A673 (cell line): ENCODE results near the gene GPSM1. TPM values are rescaled to one million over a fixed set of nuclear protein-coding genes. Genes with fewer than 3 reads are reported as not detected.

ENCODE experiments used
- BruUV-seq: library from RNA; stranded (reverse); fragments of 400-500 nt; replicated peaks from 2 replicates; lab custom pipeline; 2021; lab: Mats Ljungman, UMichigan
- CTCF ChIA-PET: fragments of 300-600 bp; sonication (Branson Sonifier 250); formaldehyde crosslinking; loops from one replicate; lab custom pipeline; 2022; ENCODE audit warnings: antibody characterized with exemption; lab: Charles Lee
- POLR2A ChIA-PET: fragments of 300-600 bp; sonication (Branson Sonifier 250); formaldehyde crosslinking; loops from one replicate; lab custom pipeline; 2022; ENCODE audit warnings: antibody characterized with exemption; ENCODE audit not compliant: low non-redundant PET; lab: Charles Lee
- DNase-seq: peaks from one replicate; pipeline ENCODE4 v3.0.0-alpha.2; 2015; ENCODE audit warnings: low spot score
- H3K27ac ChIP-seq: fragments of 200-600 bp; sonication (generic); 2 replicates; pipeline ENCODE4 v1.5.1; 2016; ENCODE audit warnings: mixed run types, low read depth, mild to moderate bottlenecking, mixed read lengths, antibody characterized with exemption, low read length; ENCODE audit not compliant: poor library complexity, severe bottlenecking
- H3K27me3 ChIP-seq: fragments of 200-600 bp; sonication (generic); replicated peaks from 2 replicates; pipeline ENCODE4 v1.6.1; 2017; ENCODE audit warnings: mixed run types, low read depth, mild to moderate bottlenecking, mixed read lengths, antibody characterized with exemption, low read length; ENCODE audit not compliant: insufficient read depth, poor library complexity
- H3K36me3 ChIP-seq: fragments of 200-600 bp; sonication (generic); 2 replicates; pipeline ENCODE4 v1.6.1; 2016; ENCODE audit warnings: mixed run types, mild to moderate bottlenecking, mixed read lengths, antibody characterized with exemption, low read length; ENCODE audit not compliant: insufficient read depth, poor library complexity, severe bottlenecking
- H3K4me1 ChIP-seq: fragments of 200-600 bp; sonication (generic); 2 replicates; pipeline ENCODE4 v1.6.1; 2017; ENCODE audit warnings: mixed run types, mild to moderate bottlenecking, mixed read lengths, antibody characterized with exemption, low read length; ENCODE audit not compliant: insufficient read depth, poor library complexity, severe bottlenecking
- H3K4me3 ChIP-seq: fragments of 200-600 bp; sonication (generic); 2 replicates; pipeline ENCODE4 v1.5.1; 2016; ENCODE audit warnings: low read depth, mixed run types, mild to moderate bottlenecking, mixed read lengths, low read length; ENCODE audit not compliant: poor library complexity, severe bottlenecking
- H3K9me3 ChIP-seq: fragments of 200-600 bp; sonication (generic); 2 replicates; pipeline ENCODE4 v1.6.1; 2016; ENCODE audit warnings: mixed run types, low read depth, mild to moderate bottlenecking, mixed read lengths, antibody characterized with exemption, low read length; ENCODE audit not compliant: poor library complexity, severe bottlenecking
- EZH2 ChIP-seq: fragments of 200-600 bp; sonication (generic); IDR thresholded peaks from 2 replicates; pipeline ENCODE4 v1.6.1; 2017; ENCODE audit warnings: borderline replicate concordance, low read depth, mild to moderate bottlenecking, mixed read lengths, antibody characterized with exemption, low read length; ENCODE audit not compliant: poor library complexity, severe bottlenecking
- intact Hi-C: fragments of 100-400 bp; cut with micrococcal nuclease; formaldehyde crosslinking; loops from one replicate; pipeline ENCODE4 v1.10.0; 2022; ENCODE audit not compliant: unreplicated experiment
- total RNA-seq: library from RNA; stranded (reverse); gene quantifications from 2 replicates; pipeline ENCODE4 v1.2.3, GENCODE V29; 2021
- TF ChIP-seq, protein P1 (sequence below): fragments of 300-800, 200-600 bp; sonication (generic); conservative IDR thresholded peaks from 2 replicates; pipeline ENCODE4 v1.5.1; 2017; ENCODE audit warnings: low read depth, mild to moderate bottlenecking, antibody characterized with exemption, low read length, moderate library complexity, mixed read lengths

Gene GPSM1
- total RNA-seq, 1 experiment from 2014 or later, result 36.4 TPM

DNA sequence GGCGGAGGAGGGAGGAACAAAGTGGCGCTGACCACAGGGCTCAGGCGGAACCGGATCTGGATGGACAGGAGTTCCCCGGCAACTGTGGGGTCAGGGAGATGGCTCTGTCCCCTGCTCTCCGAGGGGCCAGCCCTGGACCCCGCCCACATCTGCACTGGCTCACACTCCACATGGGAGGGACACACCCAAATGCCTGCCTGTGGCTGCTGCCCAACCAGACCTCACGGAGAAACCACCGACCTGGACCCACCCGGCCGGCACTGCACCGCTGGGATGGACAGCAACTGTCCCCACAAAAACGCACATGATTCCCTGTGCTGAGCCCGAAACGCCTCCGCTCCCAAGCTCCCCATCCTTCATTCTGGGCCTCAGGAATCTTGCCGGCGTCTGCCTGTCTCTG is 28.2 kb upstream of the GPSM1 start:
- no peaks in the 10 kb centered on the region for H3K36me3 ChIP-seq
- intact Hi-C loops, result no loop called here
- H3K4me1 ChIP-seq, result no peaks in the 10 kb centered on the region
- no peak for TF ChIP-seq EZH2
- TF ChIP-seq, protein P1, sequence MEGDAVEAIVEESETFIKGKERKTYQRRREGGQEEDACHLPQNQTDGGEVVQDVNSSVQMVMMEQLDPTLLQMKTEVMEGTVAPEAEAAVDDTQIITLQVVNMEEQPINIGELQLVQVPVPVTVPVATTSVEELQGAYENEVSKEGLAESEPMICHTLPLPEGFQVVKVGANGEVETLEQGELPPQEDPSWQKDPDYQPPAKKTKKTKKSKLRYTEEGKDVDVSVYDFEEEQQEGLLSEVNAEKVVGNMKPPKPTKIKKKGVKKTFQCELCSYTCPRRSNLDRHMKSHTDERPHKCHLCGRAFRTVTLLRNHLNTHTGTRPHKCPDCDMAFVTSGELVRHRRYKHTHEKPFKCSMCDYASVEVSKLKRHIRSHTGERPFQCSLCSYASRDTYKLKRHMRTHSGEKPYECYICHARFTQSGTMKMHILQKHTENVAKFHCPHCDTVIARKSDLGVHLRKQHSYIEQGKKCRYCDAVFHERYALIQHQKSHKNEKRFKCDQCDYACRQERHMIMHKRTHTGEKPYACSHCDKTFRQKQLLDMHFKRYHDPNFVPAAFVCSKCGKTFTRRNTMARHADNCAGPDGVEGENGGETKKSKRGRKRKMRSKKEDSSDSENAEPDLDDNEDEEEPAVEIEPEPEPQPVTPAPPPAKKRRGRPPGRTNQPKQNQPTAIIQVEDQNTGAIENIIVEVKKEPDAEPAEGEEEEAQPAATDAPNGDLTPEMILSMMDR, result no peak
- POLR2A ChIA-PET, result no interaction called here
- CTCF ChIA-PET, result no interaction called here
- BruUV-seq, result no TSS peak
- no peak for DNase-seq
- H3K9me3 ChIP-seq, result no peaks in the 10 kb centered on the region
- no peak overlapping the region for H3K4me3 ChIP-seq
- H3K27ac ChIP-seq, result no peak overlapping the region
- no peaks in the 10 kb centered on the region for H3K27me3 ChIP-seq

DNA sequence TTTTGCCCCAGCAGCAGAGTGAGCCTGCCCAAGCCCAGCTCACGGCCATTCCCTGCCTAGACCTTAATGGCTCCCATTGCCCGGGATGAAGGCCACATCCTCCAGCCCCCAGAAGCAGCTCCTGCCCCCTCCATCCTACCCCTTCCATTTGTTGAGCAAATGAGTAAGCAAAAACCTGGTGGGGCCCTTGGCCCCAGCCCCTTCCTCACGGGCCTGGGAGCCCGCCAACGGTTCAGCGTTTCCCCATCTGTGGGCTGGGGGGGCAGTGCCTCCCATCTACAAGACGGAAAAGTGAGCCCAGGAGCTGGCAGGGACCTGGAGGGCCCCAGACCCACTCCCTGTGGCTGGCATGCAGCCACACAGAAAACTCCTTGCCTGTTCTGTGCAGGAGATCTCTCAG is 27.8 kb upstream of the GPSM1 start:
- intact Hi-C loops, result no loop called here
- TF ChIP-seq EZH2, result no peak
- TF ChIP-seq, protein P1, result no peak
- BruUV-seq, result no TSS peak
- Histone ChIP-seq H3K27ac (no peak overlapping the region), H3K4me3 (no peak overlapping the region), H3K27me3 (no peaks in the 10 kb centered on the region), H3K9me3 (no peaks in the 10 kb centered on the region), H3K36me3 (no peaks in the 10 kb centered on the region), H3K4me1 (no peaks in the 10 kb centered on the region)
- POLR2A ChIA-PET, result no interaction called here
- CTCF ChIA-PET, result no interaction called here
- no peak for DNase-seq

DNA sequence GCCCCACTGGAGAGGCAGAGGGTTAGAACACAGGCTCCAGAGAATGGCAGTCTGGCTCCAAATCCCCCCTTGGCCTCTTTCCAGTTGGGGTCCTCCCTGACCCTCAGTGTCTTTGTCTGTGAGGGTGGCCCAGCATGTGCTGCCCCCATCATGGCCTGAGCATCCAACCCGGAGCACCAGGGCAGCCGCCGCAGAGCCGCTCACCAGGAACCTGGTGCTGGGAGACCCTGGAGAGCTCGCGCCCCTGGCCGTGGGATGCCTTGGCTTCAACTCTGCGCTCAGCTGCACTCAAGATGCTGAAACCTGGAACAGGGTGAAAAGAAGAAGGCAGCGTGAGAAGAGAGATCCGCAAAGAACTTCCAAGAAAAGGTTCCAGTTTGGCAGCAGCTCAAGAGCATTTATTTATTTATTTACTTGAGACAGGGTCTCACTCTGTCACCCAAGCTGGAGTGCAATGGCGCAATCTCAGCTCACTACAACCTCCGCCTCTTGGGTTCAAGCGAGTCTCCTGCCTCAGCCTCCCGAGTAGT is 27.3 kb upstream of the GPSM1 start:
- BruUV-seq, result no TSS peak
- no peaks in the 10 kb centered on the region for H3K27me3 ChIP-seq
- no peak for DNase-seq
- H3K4me1 ChIP-seq, result no peaks in the 10 kb centered on the region
- ChIA-PET POLR2A (no interaction called here), CTCF (no interaction called here)
- intact Hi-C loops, result no loop called here
- H3K9me3 ChIP-seq, result no peaks in the 10 kb centered on the region
- no peak overlapping the region for H3K4me3 ChIP-seq
- TF ChIP-seq, protein P1, result no peak
- TF ChIP-seq EZH2, result no peak
- no peak overlapping the region for H3K27ac ChIP-seq
- no peaks in the 10 kb centered on the region for H3K36me3 ChIP-seq
